HG02623 (cell line): ENCODE data around the gene LPIN3.

ENCODE experiments used
- ATAC-seq: cut with Tn5 transposase; IDR thresholded peaks from one replicate; pipeline ENCODE4 v1.9.1; 2021; ENCODE audit warnings: moderate library complexity; ENCODE audit not compliant: unreplicated experiment

The LPIN3 gene

DNA sequence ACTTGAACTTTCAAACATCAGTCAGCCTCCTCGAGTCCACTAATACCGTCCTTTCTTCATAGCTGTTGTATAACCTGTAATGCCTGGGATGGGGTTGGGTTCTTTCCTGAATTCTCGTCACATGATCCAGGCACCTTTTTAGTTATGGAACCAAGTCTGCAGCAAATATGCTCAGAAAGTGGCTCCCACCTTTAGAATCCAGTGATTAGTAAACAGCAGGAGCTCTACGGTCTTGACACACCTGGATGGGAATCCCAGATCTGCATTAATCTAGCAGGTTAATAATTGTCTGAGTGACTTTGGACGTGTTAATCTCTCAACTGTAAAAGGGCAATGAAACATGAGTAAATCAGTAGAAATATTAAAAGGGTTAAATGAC, 22.4 kb upstream of the LPIN3 start:
- ATAC-seq: no peak

DNA sequence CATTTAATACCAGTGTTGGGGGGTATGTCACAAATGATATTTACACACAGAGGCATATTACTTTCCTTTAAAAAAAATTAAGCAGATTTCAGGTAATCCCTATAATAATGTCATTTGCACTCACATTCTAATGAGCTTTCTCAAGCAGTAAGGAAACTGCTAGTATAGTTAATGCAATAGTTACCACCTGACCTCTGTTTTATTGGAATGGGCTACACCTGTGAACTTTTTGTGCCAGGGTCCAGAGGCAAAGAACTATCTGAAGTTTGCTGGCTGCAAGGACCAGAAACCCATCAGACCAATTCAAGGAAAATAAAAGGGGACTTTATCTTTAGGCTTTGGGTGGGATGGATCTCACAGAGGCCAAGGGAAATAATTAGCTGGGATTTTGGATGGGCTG, 20.2 kb upstream of the LPIN3 start:
- ATAC-seq: no peak

DNA sequence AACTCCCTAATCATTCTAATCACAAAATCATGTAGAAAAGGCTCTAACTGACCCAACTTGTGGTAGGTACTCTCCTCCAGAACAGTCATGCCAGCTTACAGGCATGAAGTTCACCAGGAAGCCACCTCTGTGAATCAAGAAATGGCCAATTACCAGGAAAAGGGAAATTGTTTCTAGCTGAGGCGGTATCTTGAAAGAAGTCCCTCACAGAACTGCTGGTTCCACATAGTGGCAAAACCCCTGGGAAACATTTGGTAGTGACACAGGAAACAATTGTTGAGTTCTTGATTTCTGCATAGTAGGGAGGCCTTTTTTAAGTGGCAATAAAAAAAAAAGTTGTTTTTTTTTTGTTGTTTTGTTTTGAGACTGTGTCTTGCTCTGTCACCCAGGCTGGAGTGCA, 19.6 kb upstream of the LPIN3 start:
- ATAC-seq: no peak

DNA sequence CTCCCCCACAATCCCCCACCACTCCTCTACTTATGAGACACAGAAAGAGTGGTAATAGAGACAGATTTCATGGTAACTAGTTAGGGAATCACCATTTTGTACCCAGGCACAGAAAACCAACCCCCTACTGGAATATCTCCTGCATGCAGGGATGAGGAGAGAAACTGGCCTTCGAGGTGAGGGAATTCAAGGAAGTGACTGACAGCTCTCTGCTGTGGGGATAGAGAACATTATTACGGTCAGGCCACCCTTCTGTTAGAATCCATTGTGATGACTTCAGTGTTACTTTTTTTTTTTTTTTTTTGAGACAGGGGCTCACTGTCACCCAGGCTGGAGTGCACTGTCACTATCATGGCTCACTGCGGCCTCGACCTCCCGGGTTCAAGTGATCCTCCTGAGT, 13.4 kb upstream of the LPIN3 start:
- no peak for ATAC-seq

DNA sequence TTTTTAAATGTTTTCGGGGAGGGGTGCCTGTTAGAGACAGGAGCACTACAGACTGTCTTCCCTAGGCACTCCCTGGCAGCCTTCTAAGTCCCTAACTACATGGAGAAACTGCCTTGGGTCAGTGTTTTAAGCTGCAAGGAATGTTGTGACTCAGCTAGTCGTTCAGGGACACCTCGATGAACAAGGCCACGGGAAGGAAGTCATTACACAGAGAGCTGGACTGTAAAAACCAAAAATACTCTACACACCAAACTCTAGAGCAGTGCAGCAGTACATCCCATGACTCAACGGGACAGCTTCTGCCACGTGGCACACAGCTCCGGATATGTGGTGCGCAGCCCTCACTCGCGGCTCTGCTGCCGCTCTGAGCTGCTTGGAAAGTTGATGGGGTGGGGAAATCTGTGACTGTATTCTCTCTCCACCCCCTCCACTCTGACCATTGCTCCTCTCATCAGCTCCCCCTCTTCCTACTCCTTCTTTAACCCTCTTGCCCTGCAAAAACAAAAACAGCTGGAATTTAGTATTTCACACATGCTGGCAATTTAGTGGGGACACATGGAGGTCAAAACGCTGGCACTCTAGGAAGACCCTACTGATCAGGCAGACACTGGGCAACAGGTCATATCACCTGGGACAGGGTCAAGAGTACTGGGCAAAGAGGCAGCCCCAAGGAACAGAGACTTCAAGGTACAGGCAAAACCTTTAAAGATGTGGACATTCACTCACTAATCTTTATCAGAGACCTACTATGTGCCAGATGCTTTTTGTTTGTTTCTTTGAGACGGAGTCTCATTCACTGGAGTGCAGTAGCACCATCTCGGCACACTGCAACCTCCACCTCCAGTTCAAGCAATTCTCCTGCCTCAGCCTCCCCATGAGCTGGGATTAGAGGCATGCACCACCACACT, 10.9 kb upstream of the LPIN3 start:
- ATAC-seq: peak; percentile 61

DNA sequence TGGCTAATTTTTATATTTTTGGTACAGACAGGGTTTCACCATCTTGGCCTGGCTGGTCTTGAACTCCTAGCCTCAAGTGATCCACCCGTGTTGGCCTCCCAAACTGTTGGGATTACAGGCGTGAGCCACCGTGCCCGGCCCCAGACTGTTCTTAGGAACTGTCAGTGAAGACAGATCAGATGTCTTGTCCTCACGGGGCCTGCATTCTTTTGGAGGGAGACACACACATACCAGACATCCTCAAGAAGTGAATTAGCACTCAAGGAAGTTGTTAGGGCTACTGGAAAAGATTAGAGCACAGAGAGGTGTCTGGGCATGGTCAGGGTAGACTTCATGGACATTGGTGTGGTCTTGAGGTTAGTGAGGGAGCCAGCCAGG, 10.3 kb upstream of the LPIN3 start:
- no peak for ATAC-seq

DNA sequence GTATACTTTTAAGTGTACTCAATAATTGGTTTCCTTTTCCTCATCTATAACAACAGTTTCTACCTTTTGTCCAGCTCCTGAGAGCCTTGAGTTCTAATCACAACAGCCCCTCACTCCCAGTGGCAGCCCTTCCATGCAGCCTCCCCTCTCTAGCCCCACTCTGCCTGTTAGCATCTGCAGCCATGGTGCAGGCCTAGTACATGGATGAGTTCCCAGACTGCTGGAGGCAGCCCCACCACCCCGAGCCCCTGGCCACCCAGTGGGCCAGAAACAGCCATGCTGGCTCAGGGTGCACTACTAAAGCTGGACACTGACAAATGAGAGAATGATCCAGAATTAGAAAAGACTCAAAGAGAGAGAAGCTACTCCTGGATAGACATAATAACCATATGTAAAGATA, 9.7 kb upstream of the LPIN3 start:
- ATAC-seq: no peak

DNA sequence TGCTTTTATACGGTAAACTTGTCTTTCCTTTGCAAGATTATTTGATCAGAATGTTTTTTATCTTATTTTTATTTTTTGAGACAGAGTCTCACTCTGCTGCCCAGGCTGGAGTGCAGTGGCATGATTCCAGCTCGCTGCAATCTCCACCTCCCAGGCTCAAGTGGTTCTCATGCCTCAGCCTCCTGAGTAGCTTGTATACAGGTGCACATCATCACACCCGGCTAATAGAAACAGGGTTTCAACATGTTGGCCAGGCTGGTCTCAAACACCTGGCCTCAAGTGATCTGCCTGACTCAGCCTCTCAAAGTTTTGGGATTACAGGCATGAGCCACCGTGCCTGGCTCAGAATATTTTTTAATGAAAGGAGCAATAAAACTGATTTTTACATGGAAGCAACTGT, 8.9 kb upstream of the LPIN3 start:
- no peak for ATAC-seq

DNA sequence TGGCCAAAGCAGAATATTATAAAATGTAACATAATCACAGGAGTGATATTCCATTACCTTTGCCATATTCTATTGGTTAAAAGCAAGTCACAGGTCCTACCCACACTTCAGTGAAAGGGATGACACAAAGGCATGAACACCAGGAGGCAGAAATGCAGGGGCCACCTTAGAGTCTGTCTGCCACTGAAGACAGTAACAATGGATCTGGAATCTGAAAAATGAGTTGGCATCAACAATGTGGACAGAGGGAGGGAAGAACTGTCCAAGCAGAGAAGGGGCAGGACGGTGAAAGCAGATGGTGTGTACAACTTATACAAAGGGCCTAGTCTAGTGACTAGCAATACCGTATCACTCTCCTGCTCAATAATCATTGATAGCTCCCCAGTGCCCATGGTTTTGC, 6.6 kb upstream of the LPIN3 start:
- ATAC-seq: no peak

DNA sequence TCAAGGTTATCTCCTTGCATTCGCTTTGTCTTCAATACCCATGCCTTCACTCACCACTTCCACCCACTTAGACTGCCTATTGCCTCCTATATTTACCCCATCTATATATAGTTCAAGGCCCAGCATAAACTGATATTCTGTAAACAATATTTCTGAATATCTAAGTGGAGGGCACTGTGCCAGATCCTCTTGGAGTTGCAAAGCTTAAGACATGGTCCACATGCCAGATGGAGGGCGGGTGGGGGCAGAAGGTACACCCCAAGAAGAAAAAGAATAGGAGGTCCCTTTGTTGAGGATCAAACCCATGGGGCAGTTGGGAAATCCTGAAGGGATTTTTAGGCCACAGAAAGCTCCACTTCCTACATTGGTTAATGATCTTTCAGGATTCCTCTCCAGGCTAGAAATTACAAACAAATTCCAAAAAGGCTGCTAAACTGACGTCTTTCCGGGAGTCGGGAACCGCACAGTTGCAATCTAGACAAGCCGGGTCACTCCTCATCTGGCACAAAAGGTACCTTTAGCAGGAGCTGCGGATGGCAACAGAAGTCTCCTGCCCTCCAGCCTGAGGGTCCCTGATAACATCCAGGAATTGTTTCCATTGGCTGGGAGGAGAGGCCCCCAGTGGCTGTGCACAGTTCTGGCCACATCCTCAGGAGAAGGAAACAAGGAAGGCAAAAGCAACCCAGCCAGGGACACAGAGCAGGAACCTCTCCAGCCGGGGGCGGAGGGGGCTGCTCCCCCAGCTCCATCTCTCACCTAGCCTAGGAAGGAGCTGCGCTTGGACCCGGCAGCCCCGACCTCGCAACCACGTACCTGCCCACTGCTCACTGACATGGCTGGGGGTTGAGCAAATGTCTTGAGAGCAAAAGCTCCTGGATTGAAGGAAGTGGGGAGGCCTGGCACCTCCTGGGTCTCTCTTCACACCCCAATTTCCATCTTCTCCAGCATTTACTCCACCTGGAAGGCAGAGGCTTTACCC, 5.9 kb upstream of the LPIN3 start:
- ATAC-seq: no peak

DNA sequence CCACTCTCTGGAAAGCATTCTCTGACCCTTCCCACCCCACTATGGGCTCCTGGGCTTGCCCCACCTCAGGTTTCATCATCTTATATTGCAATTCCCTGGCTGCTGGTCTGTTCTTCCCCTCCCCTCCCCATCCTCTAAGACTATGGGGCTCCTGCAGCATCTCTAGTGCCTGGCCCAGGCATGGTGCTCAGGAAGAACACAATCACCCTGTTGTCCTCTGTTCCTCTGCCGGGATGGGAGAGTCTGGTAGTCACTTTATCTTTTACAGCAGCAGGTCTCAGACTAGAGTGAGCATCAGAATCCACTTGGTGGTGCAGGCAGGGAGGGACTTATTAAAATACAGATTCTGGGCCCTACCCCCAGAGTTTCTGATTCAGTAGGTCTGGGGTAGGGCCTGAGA, 5.0 kb upstream of the LPIN3 start:
- ATAC-seq: no peak

DNA sequence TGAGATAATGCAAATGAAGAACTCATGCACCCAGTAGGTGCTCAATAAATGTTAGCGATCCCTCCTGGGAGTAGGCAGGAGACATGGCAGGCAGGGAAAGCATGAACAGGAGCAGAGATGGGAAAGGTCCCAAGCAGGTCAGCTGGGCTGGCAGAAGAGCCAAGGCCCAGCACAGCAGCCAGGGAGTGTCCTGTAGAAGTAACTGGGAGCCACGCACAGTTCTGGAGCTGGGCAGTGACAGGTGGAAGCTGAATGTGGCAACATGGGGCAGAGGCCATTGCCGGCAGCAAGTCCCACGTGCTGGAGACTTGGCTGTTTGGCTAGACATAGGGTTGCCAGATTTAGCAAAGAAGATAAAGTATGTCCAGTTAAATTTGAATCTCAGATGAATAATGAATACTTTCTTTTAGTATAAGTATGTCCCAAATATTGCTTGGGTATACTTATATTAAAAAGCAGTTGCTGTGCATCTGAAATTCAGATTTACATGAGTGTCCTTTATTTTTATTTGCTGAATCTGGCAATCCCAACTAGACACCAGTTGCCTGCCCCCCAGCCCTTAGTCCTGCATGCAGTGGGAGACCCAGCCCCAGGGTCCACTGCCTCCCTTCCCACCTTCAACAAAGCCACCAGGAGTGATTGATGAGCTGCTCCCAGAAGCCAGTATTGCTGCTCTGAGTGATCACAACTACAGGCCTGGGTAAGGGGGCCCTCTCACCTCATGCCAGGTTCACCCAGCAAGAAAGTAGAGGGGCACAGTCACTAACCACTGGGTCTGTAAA, 3.7 kb upstream of the LPIN3 start:
- ATAC-seq: no peak

DNA sequence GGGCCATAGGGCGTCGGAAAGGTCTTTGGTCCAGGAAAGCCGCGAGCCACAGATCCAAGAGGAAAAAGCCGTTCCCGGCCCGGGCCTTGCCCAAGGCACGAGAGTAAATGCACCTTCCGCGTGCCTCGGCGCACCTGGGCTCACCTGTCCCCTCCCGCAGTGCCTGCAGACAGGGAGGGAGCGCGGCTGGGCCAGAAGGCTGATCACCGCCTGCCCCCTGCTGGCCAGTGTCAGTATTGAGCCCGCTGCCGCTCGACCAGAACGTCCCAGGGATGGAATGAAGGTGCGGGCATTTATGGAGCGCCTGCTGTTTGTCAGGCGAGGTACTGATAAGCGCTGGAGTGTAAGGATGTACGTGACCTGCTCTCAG, 679 bp upstream of the LPIN3 start:
- ATAC-seq: no peak

DNA sequence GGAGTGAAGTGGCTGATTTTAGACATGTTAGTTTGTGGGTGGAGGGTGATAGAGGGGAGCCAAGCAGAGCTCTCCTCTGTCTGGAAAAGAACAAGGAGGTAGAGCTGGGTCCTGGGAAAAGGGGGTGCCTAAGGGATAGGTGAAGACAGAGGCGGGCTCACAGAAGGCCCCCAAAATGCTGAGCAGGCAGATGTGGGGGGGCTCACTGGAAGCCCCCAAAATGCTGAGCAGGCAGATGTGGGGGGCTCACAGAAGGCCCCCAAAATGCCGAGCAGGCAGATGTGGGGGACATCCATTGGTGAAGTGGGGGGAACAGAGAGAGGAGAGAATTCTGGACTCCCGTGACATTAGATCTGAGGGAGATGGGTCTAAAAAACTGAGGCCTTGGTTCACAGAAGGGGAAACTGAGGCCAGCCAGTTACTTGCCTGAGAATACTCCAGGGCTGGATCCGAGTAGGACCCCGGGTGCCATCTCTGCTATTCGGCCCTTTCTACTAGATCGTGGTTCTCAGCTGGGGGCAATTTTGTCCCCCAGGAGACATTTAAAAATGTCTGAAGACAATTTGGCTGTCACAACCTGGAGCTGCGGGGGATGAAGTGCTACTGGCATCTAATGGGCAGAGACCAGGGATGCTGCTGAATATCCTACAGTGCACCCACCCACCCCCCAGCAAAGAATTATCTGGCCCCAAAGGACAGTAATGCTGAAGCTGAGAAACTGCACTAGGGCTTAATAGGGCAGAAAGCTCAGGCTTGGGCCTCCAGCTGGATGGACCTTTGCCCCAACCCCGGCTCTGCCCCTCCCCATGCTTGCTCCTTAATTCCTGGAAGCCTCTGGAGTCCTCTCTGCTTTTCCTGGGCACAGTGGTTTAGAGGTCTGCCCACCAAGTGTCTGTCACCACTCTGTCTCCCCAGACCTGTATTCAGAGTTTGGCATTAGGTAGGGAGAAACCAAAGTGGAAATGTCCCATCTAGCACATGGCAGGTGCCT, 2.1 kb downstream of the LPIN3 start:
- no peak for ATAC-seq

DNA sequence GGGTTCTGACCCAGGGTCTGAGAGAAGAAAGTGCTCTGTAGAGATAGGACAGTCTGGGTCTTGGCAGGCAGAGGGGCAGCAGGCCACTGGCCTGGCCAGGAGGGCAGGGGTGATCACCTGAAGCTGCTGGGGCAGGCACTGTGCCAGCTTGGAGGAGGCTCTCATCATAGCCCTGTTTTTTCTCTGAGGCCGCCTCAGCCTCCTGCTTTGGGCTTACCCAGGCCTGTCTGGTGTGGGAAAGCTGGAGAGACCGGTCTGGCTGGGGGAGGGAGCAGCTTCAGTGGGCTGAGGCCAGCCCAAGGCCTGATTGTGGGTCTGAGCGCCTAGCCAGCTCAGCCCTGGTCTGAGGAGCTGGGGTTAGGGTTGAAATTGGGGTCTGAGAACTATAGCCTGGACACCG, 3.9 kb downstream of the LPIN3 start:
- no peak for ATAC-seq

DNA sequence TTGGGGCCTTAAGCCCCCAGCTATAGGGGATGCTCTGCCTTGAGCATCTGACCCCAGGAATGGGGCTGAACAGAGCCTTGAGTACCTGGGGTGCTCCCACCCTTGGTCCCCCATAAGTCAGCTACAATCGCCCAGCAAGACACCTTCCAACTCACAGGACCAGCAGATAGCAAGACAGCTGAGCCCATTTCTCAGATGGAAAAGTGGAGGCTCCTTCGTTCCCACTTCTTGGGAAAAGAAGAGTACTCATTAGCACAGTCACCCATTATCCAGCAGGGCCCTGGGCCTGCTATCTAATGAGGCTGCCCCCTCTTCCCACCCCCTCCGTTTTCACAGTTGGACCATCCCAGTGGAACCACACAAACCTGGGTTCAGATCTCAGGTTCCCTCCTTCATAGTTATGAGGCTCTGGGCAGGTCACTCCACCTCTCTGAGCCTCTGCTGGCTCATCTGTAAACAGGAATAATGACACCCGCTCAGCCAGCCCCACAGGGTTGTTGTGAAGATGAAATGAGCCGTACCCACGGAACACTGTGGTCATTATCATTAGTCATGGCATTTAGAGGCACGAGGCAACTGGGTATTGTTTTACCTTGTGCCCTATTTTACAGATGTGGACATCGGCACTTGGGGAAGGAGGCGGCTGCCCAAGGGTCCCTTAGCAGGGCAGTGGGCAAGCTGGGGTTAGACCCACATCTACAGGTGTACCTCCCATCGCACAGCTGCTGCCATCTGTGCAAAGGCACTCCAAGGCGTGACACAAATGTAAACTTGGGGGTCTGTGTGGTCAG, 4.5 kb downstream of the LPIN3 start:
- ATAC-seq: no peak

DNA sequence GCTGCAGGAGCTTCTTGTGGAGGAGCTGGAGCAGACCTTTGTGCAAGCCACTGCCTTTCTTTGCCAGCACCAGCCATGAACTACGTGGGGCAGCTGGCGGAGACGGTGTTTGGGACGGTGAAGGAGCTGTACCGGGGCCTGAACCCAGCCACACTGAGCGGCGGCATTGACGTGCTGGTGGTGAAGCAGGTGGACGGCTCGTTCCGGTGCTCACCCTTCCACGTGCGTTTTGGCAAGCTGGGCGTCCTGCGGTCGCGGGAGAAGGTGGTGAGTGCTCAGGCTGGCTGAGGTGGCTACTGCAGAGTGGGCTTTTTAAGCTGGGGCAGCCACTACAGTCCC, 5.1 kb downstream of the LPIN3 start:
- ATAC-seq: no peak

DNA sequence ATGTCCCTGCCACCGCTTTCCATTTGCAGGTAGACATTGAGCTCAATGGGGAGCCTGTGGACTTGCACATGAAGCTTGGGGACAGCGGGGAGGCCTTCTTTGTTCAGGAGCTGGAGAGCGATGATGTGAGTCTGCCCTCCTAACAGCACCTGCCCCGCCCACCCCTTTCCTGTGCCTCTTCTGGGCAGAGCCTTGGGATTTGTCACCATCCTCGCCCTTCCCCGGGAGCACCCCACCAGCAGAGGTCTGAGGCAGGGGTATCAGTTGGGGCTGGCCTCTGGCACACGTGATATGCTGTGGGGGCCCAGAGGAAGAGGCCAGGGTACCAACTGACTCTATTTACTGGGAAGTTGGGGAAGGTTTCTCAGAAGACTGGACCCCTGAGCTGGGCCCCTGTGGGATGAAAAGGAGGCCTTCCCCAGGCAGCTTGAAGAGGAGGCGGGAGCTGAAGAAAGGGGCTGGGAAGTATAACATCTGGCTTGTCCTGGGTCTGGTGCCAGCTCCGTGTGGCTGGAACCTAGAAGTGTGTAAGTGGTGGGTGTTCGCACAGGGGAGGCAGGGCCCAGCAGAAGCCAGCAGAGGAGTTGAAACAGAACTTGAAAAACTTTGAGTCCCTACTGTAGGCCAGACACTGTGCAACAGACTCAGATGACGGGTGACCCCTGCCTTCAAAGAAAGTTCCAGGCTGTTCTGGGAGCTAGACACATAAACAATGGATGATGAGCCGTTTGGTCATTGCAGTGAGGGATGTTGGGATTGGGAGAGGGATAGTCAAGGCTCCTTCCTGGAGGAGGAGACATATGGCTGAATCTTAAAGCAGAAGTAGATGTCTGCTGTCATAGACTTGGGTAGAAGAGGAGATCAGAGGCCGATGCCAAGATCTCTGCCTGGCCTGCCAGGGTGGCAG, 7.2 kb downstream of the LPIN3 start:
- ATAC-seq: no peak
